NCI-H69 (cell line): ENCODE measurements around the gene NTN1.
A peak's percentile ranks its signal among the peaks of the same experiment; 100 is the strongest.

Experiments used
- DNase-seq: peaks from one replicate; lab custom pipeline; 2025; lab: John Stamatoyannopoulos, UW

The NTN1 gene

GRCh38 chr17:9195961-9196670 is 174.8 kb downstream of the NTN1 start:
- DNase-seq = peak; percentile 25

- DNase-seq = no peak
These were observed 178.6 kb downstream of the NTN1 start for GRCh38 chr17:9199571-9200551.

- no peak for DNase-seq
These were observed 179.5 kb downstream of the NTN1 start for GRCh38 chr17:9200699-9201359.

- DNase-seq = no peak
These were observed 181.2 kb downstream of the NTN1 start for GRCh38 chr17:9202532-9202931.

- no peak for DNase-seq
These were observed 182.6 kb downstream of the NTN1 start for GRCh38 chr17:9203771-9204425.

- DNase-seq = no peak
These were observed 183.5 kb downstream of the NTN1 start for GRCh38 chr17:9204637-9205329.

GRCh38 chr17:9205520-9206409 is 184.5 kb downstream of the NTN1 start:
- no peak for DNase-seq

- DNase-seq = no peak
These were observed 185.0 kb downstream of the NTN1 start for GRCh38 chr17:9206410-9206703.

- peak; percentile 1 for DNase-seq
These were observed 185.5 kb downstream of the NTN1 start for GRCh38 chr17:9206741-9207332.

- no peak for DNase-seq
These were observed 187.2 kb downstream of the NTN1 start for GRCh38 chr17:9208381-9209105.

GRCh38 chr17:9209347-9209746 is 188.0 kb downstream of the NTN1 start:
- no peak for DNase-seq

GRCh38 chr17:9209781-9210370 is 188.6 kb downstream of the NTN1 start:
- DNase-seq = no peak

- no peak for DNase-seq
These were observed 189.9 kb downstream of the NTN1 start for GRCh38 chr17:9211133-9211765.

- DNase-seq = no peak
These were observed 191.3 kb downstream of the NTN1 start for GRCh38 chr17:9212376-9213302.

GRCh38 chr17:9213303-9213640 is 192.0 kb downstream of the NTN1 start:
- DNase-seq = no peak

- no peak for DNase-seq
These were observed 194.2 kb downstream of the NTN1 start for GRCh38 chr17:9215465-9215864.
